Measurements from ENCODE around the gene MUSK.

DNA sequence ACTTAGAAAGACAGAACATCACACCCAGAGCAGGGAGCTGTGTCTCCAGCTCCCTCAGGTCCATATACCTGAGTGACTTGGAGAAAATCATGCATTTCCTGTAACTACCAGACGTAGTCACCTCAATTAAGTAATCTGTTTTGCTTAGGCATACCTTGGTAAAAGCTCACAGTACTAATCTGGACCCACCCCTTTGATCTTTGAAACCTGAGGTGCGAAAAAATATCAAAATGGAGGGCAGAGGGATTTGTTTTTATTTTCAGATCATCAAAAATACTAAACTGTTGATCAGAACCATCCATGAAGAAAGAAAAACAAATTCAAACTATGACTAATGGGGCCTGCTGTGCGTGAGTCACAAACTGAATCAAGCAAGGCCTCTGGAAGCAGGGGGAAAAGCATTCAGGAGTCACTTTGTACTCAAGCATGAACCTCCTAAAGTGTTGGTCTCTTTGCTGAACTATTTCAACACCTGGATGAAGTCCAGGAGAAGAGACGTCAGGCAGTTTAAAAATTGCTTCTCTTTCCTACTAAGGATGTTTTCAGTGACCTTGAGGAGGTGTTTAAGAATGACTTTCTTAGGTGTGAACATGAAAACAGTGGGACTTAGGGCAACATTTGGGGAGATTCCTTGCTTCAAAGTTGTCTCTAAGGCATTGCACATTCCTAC, 76.3 kb downstream of the MUSK start:
- TF ChIP-seq, protein P1, sequence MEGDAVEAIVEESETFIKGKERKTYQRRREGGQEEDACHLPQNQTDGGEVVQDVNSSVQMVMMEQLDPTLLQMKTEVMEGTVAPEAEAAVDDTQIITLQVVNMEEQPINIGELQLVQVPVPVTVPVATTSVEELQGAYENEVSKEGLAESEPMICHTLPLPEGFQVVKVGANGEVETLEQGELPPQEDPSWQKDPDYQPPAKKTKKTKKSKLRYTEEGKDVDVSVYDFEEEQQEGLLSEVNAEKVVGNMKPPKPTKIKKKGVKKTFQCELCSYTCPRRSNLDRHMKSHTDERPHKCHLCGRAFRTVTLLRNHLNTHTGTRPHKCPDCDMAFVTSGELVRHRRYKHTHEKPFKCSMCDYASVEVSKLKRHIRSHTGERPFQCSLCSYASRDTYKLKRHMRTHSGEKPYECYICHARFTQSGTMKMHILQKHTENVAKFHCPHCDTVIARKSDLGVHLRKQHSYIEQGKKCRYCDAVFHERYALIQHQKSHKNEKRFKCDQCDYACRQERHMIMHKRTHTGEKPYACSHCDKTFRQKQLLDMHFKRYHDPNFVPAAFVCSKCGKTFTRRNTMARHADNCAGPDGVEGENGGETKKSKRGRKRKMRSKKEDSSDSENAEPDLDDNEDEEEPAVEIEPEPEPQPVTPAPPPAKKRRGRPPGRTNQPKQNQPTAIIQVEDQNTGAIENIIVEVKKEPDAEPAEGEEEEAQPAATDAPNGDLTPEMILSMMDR (IDR thresholded peaks at IDR 0.05), result no peak
- no peak for TF ChIP-seq EZH2 (IDR thresholded peaks at IDR 0.05; ENCODE audit: borderline replicate concordance, insufficient read depth, low read depth, low read length, poor library complexity, severe bottlenecking)
